Measurements from ENCODE around the gene MRPL40.
A peak's percentile ranks its signal among the peaks of the same experiment; 100 is the strongest.

MRPL40 gene

GRCh38 chr22:19461506-19461905, 29.2 kb downstream of the MRPL40 start:
- DNase-seq (ENCODE audit: low read depth in 2 of 2) = no peak

GRCh38 chr22:19463008-19463407, 30.7 kb downstream of the MRPL40 start:
- no peak for DNase-seq (ENCODE audit: low read depth in 2 of 2)

GRCh38 chr22:19463491-19464469, 31.4 kb downstream of the MRPL40 start:
- no peak for DNase-seq (ENCODE audit: low read depth in 2 of 2)

GRCh38 chr22:19464546-19464945, 32.2 kb downstream of the MRPL40 start:
- DNase-seq (ENCODE audit: low read depth in 2 of 2) = no peak

- no peak for DNase-seq (ENCODE audit: low read depth in 2 of 2)
Observed at GRCh38 chr22:19464975-19465374, 32.6 kb downstream of the MRPL40 start.

GRCh38 chr22:19466126-19466716, 33.9 kb downstream of the MRPL40 start:
- DNase-seq (ENCODE audit: low read depth in 2 of 2) = no peak

- DNase-seq (ENCODE audit: low read depth in 2 of 2) = no peak
Observed at GRCh38 chr22:19466848-19467752, 34.8 kb downstream of the MRPL40 start.

GRCh38 chr22:19467912-19468311, 35.6 kb downstream of the MRPL40 start:
- DNase-seq (ENCODE audit: low read depth in 2 of 2) = no peak

- no peak for DNase-seq (ENCODE audit: low read depth in 2 of 2)
Observed at GRCh38 chr22:19469421-19469820, 37.1 kb downstream of the MRPL40 start.

- DNase-seq (ENCODE audit: low read depth in 2 of 2) = no peak
Observed at GRCh38 chr22:19470010-19470409, 37.7 kb downstream of the MRPL40 start.

GRCh38 chr22:19471572-19471971, 39.2 kb downstream of the MRPL40 start:
- no peak for DNase-seq (ENCODE audit: low read depth in 2 of 2)

GRCh38 chr22:19472233-19472632, 39.9 kb downstream of the MRPL40 start:
- no peak for DNase-seq (ENCODE audit: low read depth in 2 of 2)

GRCh38 chr22:19473578-19473977, 41.2 kb downstream of the MRPL40 start:
- no peak for DNase-seq (ENCODE audit: low read depth in 2 of 2)

- no peak for DNase-seq (ENCODE audit: low read depth in 2 of 2)
Observed at GRCh38 chr22:19476023-19476422, 43.7 kb downstream of the MRPL40 start.

GRCh38 chr22:19477321-19478044, 45.1 kb downstream of the MRPL40 start:
- peak in 1 of 2 experiments; percentile 5 for DNase-seq (ENCODE audit: low read depth in 2 of 2)

GRCh38 chr22:19478045-19478900, 45.9 kb downstream of the MRPL40 start:
- DNase-seq (ENCODE audit: low read depth in 2 of 2) = no peak

GRCh38 chr22:19478901-19479354, 46.6 kb downstream of the MRPL40 start, which contains the start of gene UFD1:
TSS of gene UFD1 (minus strand) at chr22:19479193. CDS start at chr22:19479085, 108 bp downstream.
- no peak for DNase-seq (ENCODE audit: low read depth in 2 of 2)

- peak; percentile 96 for DNase-seq (ENCODE audit: low read depth in 2 of 2)
Observed at GRCh38 chr22:19479355-19480172, 47.2 kb downstream of the MRPL40 start, which contains the start of gene CDC45. TSS of gene CDC45 (plus strand) at chr22:19479920. CDS start at chr22:19479969, 49 bp downstream.

GRCh38 chr22:19480173-19480568, 47.8 kb downstream of the MRPL40 start:
- no peak for DNase-seq (ENCODE audit: low read depth in 2 of 2)
